Epithelial cell of proximal tubule (primary cell): ENCODE measurements around the gene KLK4. TPM values are rescaled to one million over a fixed set of nuclear protein-coding genes. Genes with fewer than 3 reads are reported as not detected.
A peak's percentile ranks its signal among the peaks of the same experiment; 100 is the strongest.

Experiments
- DNase-seq: peaks from one replicate; pipeline ENCODE4 v3.0.0-alpha.2; 2011; ENCODE audit warnings: low read depth
- H3K4me3 ChIP-seq: 2 replicates; pipeline ENCODE4 v1.5.1; 2011; ENCODE audit warnings: low read depth, mild to moderate bottlenecking, low read length
- CTCF ChIP-seq: conservative IDR thresholded peaks from 2 replicates; pipeline ENCODE4 v1.5.1; 2012; ENCODE audit warnings: low read depth, mild to moderate bottlenecking, low read length
- total RNA-seq: library from RNA; depleted of rRNA; stranded (reverse); fragments of >200 nt; gene quantifications from 2 replicates; pipeline ENCODE4 v1.2.3, GENCODE V29; 2015

The KLK4 gene
- total RNA-seq, 1 donor from 2014 or later: not detected

GRCh38 chr19:50908336-50908735 lies 2.9 kb downstream of the KLK4 start:
- DNase-seq: no peak
- H3K4me3 ChIP-seq: no peak overlapping the region
- TF ChIP-seq CTCF: no peak

- peak; percentile 63 for TF ChIP-seq CTCF
- DNase-seq: no peak
- H3K4me3 ChIP-seq: no peak overlapping the region
These were observed 5.0 kb downstream of the KLK4 start for GRCh38 chr19:50906217-50906616.

GRCh38 chr19:50902640-50903039 lies 8.6 kb downstream of the KLK4 start:
- no peak overlapping the region for H3K4me3 ChIP-seq
- no peak for TF ChIP-seq CTCF

GRCh38 chr19:50899569-50899968 lies 11.6 kb downstream of the KLK4 start:
- DNase-seq: no peak
- no peak overlapping the region for H3K4me3 ChIP-seq
- no peak for TF ChIP-seq CTCF

More at GRCh38 chr19:50902640-50903039, 8.6 kb downstream of the KLK4 start:
- no peak for DNase-seq

GRCh38 chr19:50898018-50898417 lies 13.2 kb downstream of the KLK4 start:
- TF ChIP-seq CTCF: no peak
- H3K4me3 ChIP-seq: no peak overlapping the region

GRCh38 chr19:50897612-50898011 lies 13.6 kb downstream of the KLK4 start:
- H3K4me3 ChIP-seq: no peak overlapping the region
- peak; percentile 14 for TF ChIP-seq CTCF
- DNase-seq: no peak

More at GRCh38 chr19:50898018-50898417, 13.2 kb downstream of the KLK4 start:
- no peak for DNase-seq

- no peak for DNase-seq
- H3K4me3 ChIP-seq: no peak overlapping the region
- no peak for TF ChIP-seq CTCF
These were observed 14.0 kb downstream of the KLK4 start for GRCh38 chr19:50897191-50897607.
